ENCODE results near the gene PDE10A.

PDE10A gene

DNA sequence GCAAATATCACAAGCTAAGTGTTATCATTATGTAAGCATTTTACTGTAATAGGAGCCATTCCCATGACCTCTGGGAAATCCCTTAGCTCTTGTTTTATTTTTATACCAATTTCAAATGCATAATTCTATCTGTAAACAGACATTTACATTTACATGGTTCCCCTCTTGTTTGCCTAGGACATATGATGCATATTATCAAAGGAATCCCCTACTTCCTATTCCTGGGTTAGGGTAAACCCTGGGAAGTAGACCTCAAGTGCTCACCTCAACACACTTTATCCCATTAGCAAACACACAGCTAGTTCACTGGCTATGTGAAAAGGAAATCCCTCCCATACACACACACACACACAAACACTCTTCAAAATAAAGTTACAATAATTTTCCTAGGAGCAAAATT lies 27.1 kb downstream of the PDE10A start:
- no peak for TF ChIP-seq YY1 (IDR thresholded peaks at IDR 0.05; ENCODE audit: insufficient read depth, insufficient read length)
- H3K4me1 ChIP-seq (ENCODE audit: insufficient read depth, insufficient read length) = no peaks in the 10 kb centered on the region
- no peak overlapping the region for H3K4me3 ChIP-seq (ENCODE audit: insufficient read length, low read depth)
- H3K36me3 ChIP-seq (ENCODE audit: insufficient read depth, insufficient read length, low read length) = no peaks in the 10 kb centered on the region
- DNase-seq (ENCODE audit: low read depth, low spot score) = no peak
- no peak overlapping the region for H3K9ac ChIP-seq (ENCODE audit: insufficient read length, low read depth)
- no peaks in the 10 kb centered on the region for H3K27me3 ChIP-seq (ENCODE audit: insufficient read depth, insufficient read length)
- H3K9me3 ChIP-seq (ENCODE audit: insufficient read depth, low read length) = no peaks in the 10 kb centered on the region

DNA sequence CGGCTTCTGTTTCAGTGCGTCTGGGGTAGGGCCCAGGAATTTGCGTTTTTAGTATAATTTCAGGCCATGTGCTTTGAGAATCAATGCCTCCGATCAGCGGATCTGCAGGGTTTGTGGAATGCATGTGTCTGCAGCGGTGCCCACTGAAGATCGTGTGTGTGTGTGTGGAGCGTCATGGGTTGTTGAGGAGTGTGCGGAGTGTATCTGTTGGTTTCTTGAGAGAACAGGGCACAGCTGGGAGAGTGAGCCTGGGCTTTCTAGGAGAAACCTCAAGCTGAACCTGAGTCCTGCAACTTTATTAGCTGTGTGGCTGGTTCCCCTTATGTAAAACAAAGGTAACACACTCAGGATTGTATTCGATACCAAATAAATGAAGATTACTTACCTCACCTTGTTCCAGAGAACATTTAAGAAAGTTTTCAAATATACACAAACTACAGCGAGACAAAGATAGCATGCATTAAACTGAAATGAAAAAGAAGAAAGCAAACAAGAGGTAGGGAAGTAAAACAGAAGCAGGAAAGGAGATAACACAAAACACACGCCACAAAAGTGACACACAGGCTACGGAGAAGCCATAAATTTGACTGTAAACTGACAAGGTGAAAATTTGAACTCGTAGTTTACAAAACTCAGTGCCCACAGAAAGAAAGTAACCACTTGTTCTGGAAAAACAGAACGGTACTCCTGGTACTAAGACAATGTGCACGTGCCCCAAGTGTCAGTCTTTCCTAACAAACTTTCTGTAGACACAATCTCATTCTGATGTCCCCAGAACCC lies 28.8 kb downstream of the PDE10A start:
- Histone ChIP-seq H3K36me3 (ENCODE audit: insufficient read depth, insufficient read length, low read length) (no peaks in the 10 kb centered on the region), H3K4me1 (ENCODE audit: insufficient read depth, insufficient read length) (no peaks in the 10 kb centered on the region), H3K9me3 (ENCODE audit: insufficient read depth, low read length) (no peaks in the 10 kb centered on the region), H3K9ac (ENCODE audit: insufficient read length, low read depth) (no peak overlapping the region), H3K27me3 (ENCODE audit: insufficient read depth, insufficient read length) (no peaks in the 10 kb centered on the region), H3K4me3 (ENCODE audit: insufficient read length, low read depth) (no peak overlapping the region)
- no peak for TF ChIP-seq SUZ12 (IDR thresholded peaks at IDR 0.05; ENCODE audit: extremely low read depth, insufficient read depth, insufficient read length)
- no peak for TF ChIP-seq YY1 (IDR thresholded peaks at IDR 0.05; ENCODE audit: insufficient read depth, insufficient read length)
- TF ChIP-seq ZNF274 (IDR thresholded peaks at IDR 0.05; ENCODE audit: low read depth, low read length) = no peak
- DNase-seq (ENCODE audit: low read depth, low spot score) = no peak

DNA sequence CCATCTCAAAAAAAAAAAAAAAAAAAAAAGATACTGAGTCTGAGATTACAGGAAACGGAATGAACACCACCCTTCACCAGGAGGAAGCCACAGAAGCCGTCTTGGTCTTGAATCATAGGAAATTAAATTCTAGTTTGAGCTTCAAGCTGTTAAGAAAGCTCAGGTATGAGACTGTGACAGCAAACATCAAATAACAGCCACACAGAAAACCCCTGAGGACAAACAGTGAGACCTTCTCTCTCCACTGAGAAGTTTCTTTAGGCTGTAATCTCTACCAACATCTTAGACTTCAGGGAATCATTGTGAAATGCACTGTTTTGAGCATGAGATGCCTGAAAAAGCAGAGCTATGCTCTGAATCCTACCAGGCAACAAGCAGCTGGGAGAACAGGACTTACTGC lies 30.8 kb downstream of the PDE10A start:
- no peaks in the 10 kb centered on the region for H3K9me3 ChIP-seq (ENCODE audit: insufficient read depth, low read length)
- H3K9ac ChIP-seq (ENCODE audit: insufficient read length, low read depth) = no peak overlapping the region
- no peak for DNase-seq (ENCODE audit: low read depth, low spot score)
- H3K36me3 ChIP-seq (ENCODE audit: insufficient read depth, insufficient read length, low read length) = no peaks in the 10 kb centered on the region
- no peak overlapping the region for H3K4me3 ChIP-seq (ENCODE audit: insufficient read length, low read depth)
- TF ChIP-seq SUZ12 (IDR thresholded peaks at IDR 0.05; ENCODE audit: extremely low read depth, insufficient read depth, insufficient read length) (no peak), YY1 (IDR thresholded peaks at IDR 0.05; ENCODE audit: insufficient read depth, insufficient read length) (no peak), ZNF274 (IDR thresholded peaks at IDR 0.05; ENCODE audit: low read depth, low read length) (no peak)
- H3K4me1 ChIP-seq (ENCODE audit: insufficient read depth, insufficient read length) = no peaks in the 10 kb centered on the region
- H3K27me3 ChIP-seq (ENCODE audit: insufficient read depth, insufficient read length) = no peaks in the 10 kb centered on the region

DNA sequence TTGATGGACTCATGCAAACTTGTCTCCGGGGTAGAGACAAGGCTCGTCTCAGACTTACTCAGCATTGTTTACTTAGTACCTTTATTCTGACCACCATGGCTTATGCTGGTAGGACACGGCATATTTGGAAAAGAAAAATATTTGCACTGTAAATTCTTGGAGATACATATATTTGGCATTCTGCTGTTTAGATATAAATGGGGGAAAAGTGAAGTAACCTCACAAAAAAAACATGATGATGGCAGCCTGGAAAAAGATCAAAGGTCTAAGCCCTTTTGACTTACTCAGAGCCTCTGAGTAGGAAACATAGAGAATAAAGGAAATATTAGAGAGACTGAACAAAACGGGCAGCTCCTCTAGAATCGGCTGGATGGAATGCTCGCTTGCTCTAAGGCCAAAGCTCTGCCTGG lies 32.5 kb downstream of the PDE10A start:
- TF ChIP-seq YY1 (IDR thresholded peaks at IDR 0.05; ENCODE audit: insufficient read depth, insufficient read length) (no peak), ZNF274 (IDR thresholded peaks at IDR 0.05; ENCODE audit: low read depth, low read length) (no peak), SUZ12 (IDR thresholded peaks at IDR 0.05; ENCODE audit: extremely low read depth, insufficient read depth, insufficient read length) (no peak)
- Histone ChIP-seq H3K9me3 (ENCODE audit: insufficient read depth, low read length) (no peaks in the 10 kb centered on the region), H3K36me3 (ENCODE audit: insufficient read depth, insufficient read length, low read length) (no peaks in the 10 kb centered on the region), H3K4me1 (ENCODE audit: insufficient read depth, insufficient read length) (no peaks in the 10 kb centered on the region), H3K9ac (ENCODE audit: insufficient read length, low read depth) (no peak overlapping the region), H3K4me3 (ENCODE audit: insufficient read length, low read depth) (no peak overlapping the region), H3K27me3 (ENCODE audit: insufficient read depth, insufficient read length) (no peaks in the 10 kb centered on the region)
- DNase-seq (ENCODE audit: low read depth, low spot score) = no peak

DNA sequence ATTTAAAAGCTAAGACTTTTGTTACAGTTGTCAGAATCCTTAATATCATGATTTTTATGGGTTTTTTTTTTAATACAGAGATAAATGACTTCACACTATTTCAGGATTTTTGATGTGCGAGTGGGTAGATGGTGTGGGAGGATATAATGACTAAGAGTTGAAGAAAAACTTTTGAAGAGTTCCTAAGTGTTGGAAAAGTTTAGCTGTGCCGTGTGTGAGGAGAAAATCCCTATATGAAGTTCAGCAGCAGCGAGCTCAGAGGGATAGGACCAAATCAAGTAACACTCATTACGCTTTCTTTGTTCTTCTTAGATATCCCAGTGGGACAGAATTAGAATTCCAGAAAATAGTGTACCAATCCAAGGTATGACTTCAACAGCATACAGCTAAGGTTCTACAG lies 34.1 kb downstream of the PDE10A start:
- H3K9me3 ChIP-seq (ENCODE audit: insufficient read depth, low read length) = no peaks in the 10 kb centered on the region
- no peaks in the 10 kb centered on the region for H3K27me3 ChIP-seq (ENCODE audit: insufficient read depth, insufficient read length)
- no peaks in the 10 kb centered on the region for H3K36me3 ChIP-seq (ENCODE audit: insufficient read depth, insufficient read length, low read length)
- no peak for TF ChIP-seq ZNF274 (IDR thresholded peaks at IDR 0.05; ENCODE audit: low read depth, low read length)
- TF ChIP-seq SUZ12 (IDR thresholded peaks at IDR 0.05; ENCODE audit: extremely low read depth, insufficient read depth, insufficient read length) = no peak
- TF ChIP-seq YY1 (IDR thresholded peaks at IDR 0.05; ENCODE audit: insufficient read depth, insufficient read length) = no peak
- no peak overlapping the region for H3K4me3 ChIP-seq (ENCODE audit: insufficient read length, low read depth)
- no peaks in the 10 kb centered on the region for H3K4me1 ChIP-seq (ENCODE audit: insufficient read depth, insufficient read length)
- no peak overlapping the region for H3K9ac ChIP-seq (ENCODE audit: insufficient read length, low read depth)
- DNase-seq (ENCODE audit: low read depth, low spot score) = no peak

DNA sequence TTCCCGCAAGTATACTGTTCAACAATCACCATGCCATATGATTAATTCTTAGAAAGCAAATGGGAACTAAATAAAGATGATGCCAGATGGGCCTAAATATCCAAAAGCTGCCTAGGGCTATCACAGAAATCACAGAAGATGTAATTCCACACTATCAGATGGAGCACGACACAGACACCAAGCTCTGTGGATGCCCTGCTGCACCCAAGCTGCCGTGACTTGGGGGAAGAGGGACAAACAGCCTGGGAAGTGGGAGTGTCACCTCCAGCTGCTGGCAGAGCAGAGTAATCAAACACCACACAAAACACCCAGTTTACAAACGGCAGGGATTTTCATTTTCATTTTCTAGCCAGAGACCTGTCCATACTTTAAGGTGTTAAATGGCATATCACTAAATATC lies 35.7 kb downstream of the PDE10A start:
- no peak for DNase-seq (ENCODE audit: low read depth, low spot score)
- no peaks in the 10 kb centered on the region for H3K9me3 ChIP-seq (ENCODE audit: insufficient read depth, low read length)
- H3K4me3 ChIP-seq (ENCODE audit: insufficient read length, low read depth) = no peak overlapping the region
- TF ChIP-seq YY1 (IDR thresholded peaks at IDR 0.05; ENCODE audit: insufficient read depth, insufficient read length) (no peak), ZNF274 (IDR thresholded peaks at IDR 0.05; ENCODE audit: low read depth, low read length) (no peak), SUZ12 (IDR thresholded peaks at IDR 0.05; ENCODE audit: extremely low read depth, insufficient read depth, insufficient read length) (no peak)
- no peak overlapping the region for H3K9ac ChIP-seq (ENCODE audit: insufficient read length, low read depth)
- H3K36me3 ChIP-seq (ENCODE audit: insufficient read depth, insufficient read length, low read length) = no peaks in the 10 kb centered on the region
- H3K4me1 ChIP-seq (ENCODE audit: insufficient read depth, insufficient read length) = no peaks in the 10 kb centered on the region
- H3K27me3 ChIP-seq (ENCODE audit: insufficient read depth, insufficient read length) = no peaks in the 10 kb centered on the region

DNA sequence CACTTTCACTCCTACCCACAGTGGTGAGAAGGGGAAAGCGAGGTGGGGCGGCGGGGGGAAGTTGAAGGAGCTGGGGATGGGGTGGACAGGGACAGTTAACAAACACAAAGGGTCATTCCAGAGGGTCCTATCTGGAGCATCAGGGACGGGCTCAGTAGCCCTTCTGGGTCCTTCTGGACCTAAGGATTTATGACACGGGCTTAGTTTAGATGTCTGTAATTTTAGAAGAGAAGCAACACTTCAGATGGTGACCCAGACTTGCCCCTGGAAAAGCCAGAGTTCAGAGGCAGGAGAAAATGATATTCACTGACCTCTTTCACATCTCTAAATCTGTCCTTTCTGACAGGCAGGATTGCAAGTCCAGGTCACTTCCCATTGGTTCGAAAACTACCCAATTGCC lies 36.3 kb downstream of the PDE10A start:
- Histone ChIP-seq H3K9me3 (ENCODE audit: insufficient read depth, low read length) (no peaks in the 10 kb centered on the region), H3K36me3 (ENCODE audit: insufficient read depth, insufficient read length, low read length) (no peaks in the 10 kb centered on the region), H3K27me3 (ENCODE audit: insufficient read depth, insufficient read length) (no peaks in the 10 kb centered on the region), H3K4me3 (ENCODE audit: insufficient read length, low read depth) (no peak overlapping the region), H3K4me1 (ENCODE audit: insufficient read depth, insufficient read length) (no peaks in the 10 kb centered on the region), H3K9ac (ENCODE audit: insufficient read length, low read depth) (no peak overlapping the region)
- no peak for DNase-seq (ENCODE audit: low read depth, low spot score)
- no peak for TF ChIP-seq SUZ12 (IDR thresholded peaks at IDR 0.05; ENCODE audit: extremely low read depth, insufficient read depth, insufficient read length)
- no peak for TF ChIP-seq ZNF274 (IDR thresholded peaks at IDR 0.05; ENCODE audit: low read depth, low read length)
- TF ChIP-seq YY1 (IDR thresholded peaks at IDR 0.05; ENCODE audit: insufficient read depth, insufficient read length) = no peak

Measured in NT2/D1 (cell line).